Neuronal stem cell (in vitro differentiated cells): ENCODE measurements around the gene TBC1D22A.
A peak's percentile ranks its signal among the peaks of the same experiment; 100 is the strongest.

ENCODE experiments used
- DNase-seq: peaks from one replicate; pipeline ENCODE4 v3.0.0-alpha.2; 2013; ENCODE audit warnings: low spot score
- H2AFZ ChIP-seq: one replicate; pipeline ENCODE4 v1.6.1; 2013; ENCODE audit warnings: mild to moderate bottlenecking, low read length, inconsistent platforms
- H2AK5ac ChIP-seq: 2 replicates; pipeline ENCODE4 v1.6.1; 2013; ENCODE audit warnings: low read depth, mild to moderate bottlenecking, inconsistent platforms, low read length, moderate library complexity, mixed read lengths
- H2BK120ac ChIP-seq: 2 replicates; pipeline ENCODE4 v1.6.1; 2013; ENCODE audit warnings: low read depth, mild to moderate bottlenecking, inconsistent platforms, low read length, moderate library complexity, mixed read lengths
- H2BK12ac ChIP-seq: one replicate; pipeline ENCODE4 v1.6.1; 2013; ENCODE audit warnings: low read length, inconsistent platforms
- H2BK15ac ChIP-seq: 2 replicates; pipeline ENCODE4 v1.6.1; 2013; ENCODE audit warnings: mild to moderate bottlenecking, low read length, inconsistent platforms, mixed read lengths
- H2BK5ac ChIP-seq: one replicate; pipeline ENCODE4 v1.6.1; 2013; ENCODE audit warnings: inconsistent platforms, mild to moderate bottlenecking, low read length, moderate library complexity
- H3K14ac ChIP-seq: one replicate; pipeline ENCODE4 v1.6.1; 2013; ENCODE audit warnings: low read length, inconsistent platforms
- H3K18ac ChIP-seq: 2 replicates; pipeline ENCODE4 v1.6.1; 2013; ENCODE audit warnings: low read length, inconsistent platforms
- H3K23ac ChIP-seq: 2 replicates; pipeline ENCODE4 v1.6.1; 2013; ENCODE audit warnings: low read depth, mild to moderate bottlenecking, mixed read lengths, low read length, inconsistent platforms; ENCODE audit not compliant: poor library complexity
- H3K27ac ChIP-seq: replicated peaks from 3 replicates; pipeline ENCODE4 v1.5.1; 2013; ENCODE audit warnings: low read length, inconsistent platforms
- H3K27me3 ChIP-seq, 3 experiments: 2 replicates each; pipeline ENCODE4 v1.6.1; 2013; ENCODE audit warnings: low read length in 3 of 3, mild to moderate bottlenecking in 2 of 3, inconsistent platforms in 1 of 3, low read depth in 1 of 3, mixed read lengths in 1 of 3, moderate library complexity in 1 of 3; ENCODE audit not compliant: control insufficient read depth in 3 of 3, insufficient read depth in 3 of 3
- H3K36me3 ChIP-seq, 2 donors: replicated peaks in 1 of 2; 2 replicates each; pipeline ENCODE4 v1.6.1; 2013; ENCODE audit warnings: low read length in 2 of 2; ENCODE audit not compliant: control insufficient read depth in 2 of 2, insufficient read depth in 2 of 2
- H3K4ac ChIP-seq: 2 replicates; pipeline ENCODE4 v1.6.1; 2013; ENCODE audit warnings: inconsistent platforms, mild to moderate bottlenecking, low read length, moderate library complexity
- H3K4me1 ChIP-seq, 2 donors: 1 replicate in 1 of 2; 2 replicates in 1 of 2; pipeline ENCODE4 v1.6.1; 2013; ENCODE audit warnings: low read length in 2 of 2, low read depth in 1 of 2; ENCODE audit not compliant: control insufficient read depth in 2 of 2, insufficient read depth in 1 of 2
- H3K4me2 ChIP-seq: one replicate; pipeline ENCODE4 v1.6.1; 2013; ENCODE audit warnings: mild to moderate bottlenecking, low read length, inconsistent platforms; ENCODE audit not compliant: insufficient read depth, poor library complexity, severe bottlenecking
- H3K4me3 ChIP-seq, 2 donors: 2 replicates each; pipeline ENCODE4 v1.5.1; 2013; ENCODE audit warnings: low read length in 2 of 2, mild to moderate bottlenecking in 2 of 2, inconsistent platforms in 1 of 2, moderate library complexity in 1 of 2
- H3K79me1 ChIP-seq: one replicate; pipeline ENCODE4 v1.6.1; 2013; ENCODE audit warnings: low read depth, mild to moderate bottlenecking, inconsistent platforms, low read length, moderate library complexity
- H3K9ac ChIP-seq: one replicate; pipeline ENCODE4 v1.6.1; 2013; ENCODE audit warnings: mild to moderate bottlenecking, low read depth, low read length, inconsistent platforms; ENCODE audit not compliant: poor library complexity
- H3K9me3 ChIP-seq, 2 donors: replicated peaks in 1 of 2; 2 replicates each; pipeline versions ENCODE3 to v1.6.1; 2013; ENCODE audit warnings: low read length in 2 of 2, mild to moderate bottlenecking in 2 of 2, inconsistent platforms in 1 of 2, low read depth in 1 of 2, mixed read lengths in 1 of 2, moderate library complexity in 1 of 2; ENCODE audit not compliant: control insufficient read depth in 2 of 2, insufficient read depth in 1 of 2
- H4K8ac ChIP-seq: one replicate; pipeline ENCODE4 v1.6.1; 2013; ENCODE audit warnings: low read depth, mild to moderate bottlenecking, inconsistent platforms, low read length, moderate library complexity
- H4K91ac ChIP-seq: one replicate; pipeline ENCODE4 v1.6.1; 2013; ENCODE audit warnings: low read length, low read depth, mild to moderate bottlenecking, inconsistent platforms; ENCODE audit not compliant: poor library complexity
- WGBS, 2 donors: extraction: QIAGEN DNeasy Blood & Tissue Kit; methylation state at CpG; one replicate each; pipeline ENCODE4 v1.1.7; 2013; ENCODE audit warnings: missing lambda C conversion rate in 2 of 2, mixed read lengths in 1 of 2; ENCODE audit not compliant: insufficient read length in 2 of 2, insufficient replicate concordance in 1 of 2; ENCODE audit errors: extremely low coverage in 2 of 2; 5-methylcytosine and 5-hydroxymethylcytosine counted together

TBC1D22A gene

GRCh38 chr22:47034076-47034808 is 271.8 kb downstream of the TBC1D22A start:
- no peaks in the 10 kb centered on the region for H3K9me3 ChIP-seq
- no peak overlapping the region for H2AK5ac ChIP-seq
- no peak overlapping the region for H3K23ac ChIP-seq
- DNase-seq = no peak
- H3K27ac ChIP-seq = no peak overlapping the region
- H3K4me1 ChIP-seq = peaks cover 20% of the 10 kb centered on the region in 2 donors
- H2AFZ ChIP-seq = no peak overlapping the region
- H3K27me3 ChIP-seq = no peaks in the 10 kb centered on the region
- H2BK120ac ChIP-seq = no peak overlapping the region
- H4K91ac ChIP-seq = no peak overlapping the region
- no peak overlapping the region for H3K14ac ChIP-seq
- H3K36me3 ChIP-seq = no peaks in the 10 kb centered on the region
- WGBS, 2 donors = no CpG with 5 or more reads among the region's 21 CpGs
- no peak overlapping the region for H3K4me2 ChIP-seq
- no peak overlapping the region for H3K4ac ChIP-seq
- no peak overlapping the region for H2BK5ac ChIP-seq
- peaks cover 2% of the 10 kb centered on the region for H3K79me1 ChIP-seq
- H3K18ac ChIP-seq = no peak overlapping the region
- H2BK15ac ChIP-seq = no peak overlapping the region
- H2BK12ac ChIP-seq = no peak overlapping the region
- no peak overlapping the region for H4K8ac ChIP-seq
- H3K9ac ChIP-seq = no peak overlapping the region
- no peak overlapping the region for H3K4me3 ChIP-seq

GRCh38 chr22:47034905-47035419 is 272.5 kb downstream of the TBC1D22A start:
- H3K14ac ChIP-seq = no peak overlapping the region
- H2BK5ac ChIP-seq = peak overlapping the region; percentile 30
- H3K23ac ChIP-seq = no peak overlapping the region
- no peak overlapping the region for H3K9ac ChIP-seq
- no peak for DNase-seq
- no peak overlapping the region for H4K8ac ChIP-seq
- no peak overlapping the region for H2BK15ac ChIP-seq
- no peak overlapping the region for H2AK5ac ChIP-seq
- H3K9me3 ChIP-seq = no peaks in the 10 kb centered on the region
- H3K79me1 ChIP-seq = peaks cover 2% of the 10 kb centered on the region
- H3K4me2 ChIP-seq = no peak overlapping the region
- no peak overlapping the region for H3K4me3 ChIP-seq
- no peaks in the 10 kb centered on the region for H3K27me3 ChIP-seq
- no peak overlapping the region for H2AFZ ChIP-seq
- H3K27ac ChIP-seq = no peak overlapping the region
- WGBS, 2 donors = no CpG with 5 or more reads among the region's 11 CpGs
- peaks cover 13% of the 10 kb centered on the region in 2 donors for H3K4me1 ChIP-seq
- H2BK120ac ChIP-seq = no peak overlapping the region
- H3K4ac ChIP-seq = no peak overlapping the region
- H3K36me3 ChIP-seq = no peaks in the 10 kb centered on the region
- no peak overlapping the region for H2BK12ac ChIP-seq
- no peak overlapping the region for H4K91ac ChIP-seq
- peak overlapping the region; percentile 58 for H3K18ac ChIP-seq

GRCh38 chr22:47035425-47035881 is 273.0 kb downstream of the TBC1D22A start:
- Histone ChIP-seq H2BK15ac (no peak overlapping the region), H3K79me1 (peaks cover 2% of the 10 kb centered on the region), H3K23ac (no peak overlapping the region), H4K8ac (no peak overlapping the region), H3K36me3 (no peaks in the 10 kb centered on the region), H4K91ac (no peak overlapping the region), H3K27me3 (no peaks in the 10 kb centered on the region), H3K14ac (no peak overlapping the region), H3K9ac (no peak overlapping the region), H2BK5ac (peak overlapping the region; percentile 30), H2AFZ (no peak overlapping the region), H3K4me1 (peaks cover 9 to 12% of the 10 kb centered on the region in 2 donors), H2BK12ac (no peak overlapping the region), H3K27ac (no peak overlapping the region), H3K18ac (peak overlapping the region; percentile 15), H3K4me3 (no peak overlapping the region), H3K4me2 (no peak overlapping the region), H3K9me3 (no peaks in the 10 kb centered on the region), H2AK5ac (no peak overlapping the region), H3K4ac (no peak overlapping the region), H2BK120ac (no peak overlapping the region)
- no CpG with 5 or more reads among the region's 11 CpGs for WGBS, 2 donors
- no peak for DNase-seq

- no peak overlapping the region for H2BK12ac ChIP-seq
- H2BK120ac ChIP-seq = no peak overlapping the region
- no peaks in the 10 kb centered on the region for H3K9me3 ChIP-seq
- H4K91ac ChIP-seq = no peak overlapping the region
- peaks cover 0 to 2% of the 10 kb centered on the region in 2 donors for H3K36me3 ChIP-seq
- H2BK5ac ChIP-seq = no peak overlapping the region
- no peak overlapping the region for H2AFZ ChIP-seq
- no peak overlapping the region for H3K4ac ChIP-seq
- H3K79me1 ChIP-seq = peaks cover 2% of the 10 kb centered on the region
- H2BK15ac ChIP-seq = no peak overlapping the region
- no peak overlapping the region for H2AK5ac ChIP-seq
- WGBS, 2 donors = no CpG with 5 or more reads among the region's 10 CpGs
- H3K4me2 ChIP-seq = no peak overlapping the region
- H3K23ac ChIP-seq = no peak overlapping the region
- no peak overlapping the region for H3K14ac ChIP-seq
- peak overlapping the region; percentile 29 for H3K18ac ChIP-seq
- no peak for DNase-seq
- H3K27ac ChIP-seq = no peak overlapping the region
- H3K4me1 ChIP-seq = peaks cover 9 to 12% of the 10 kb centered on the region in 2 donors
- H3K27me3 ChIP-seq = no peaks in the 10 kb centered on the region
- H3K9ac ChIP-seq = no peak overlapping the region
- H4K8ac ChIP-seq = no peak overlapping the region
- no peak overlapping the region for H3K4me3 ChIP-seq
Measured at GRCh38 chr22:47036352-47036751, 273.9 kb downstream of the TBC1D22A start.
